ENCODE measurements around the gene BAZ2B. TPM values are rescaled to one million over a fixed set of nuclear protein-coding genes. Genes with fewer than 3 reads are reported as not detected.

BAZ2B gene
- total and polyA plus RNA-seq, 2 experiments from 2014 or later = 51.7 to 62.9 TPM

GRCh38 chr2:159573846-159574606 lies 42.3 kb downstream of the BAZ2B start:
- DNase-seq (ENCODE audit: low spot score) (no peak), ATAC-seq (no peak)
- no peaks in the 10 kb centered on the region for H3K36me3 ChIP-seq (ENCODE audit: insufficient read depth)
- H3K27ac ChIP-seq (ENCODE audit: low read depth) = no peak overlapping the region
- peaks cover 27% of the 10 kb centered on the region for H3K4me1 ChIP-seq (ENCODE audit: insufficient read depth)
- TF ChIP-seq STAT1 (IDR thresholded peaks at IDR 0.05; ENCODE audit: unreplicated experiment) (no peak), ZNF114 (CRISPR knock-in tag; IDR thresholded peaks at IDR 0.05) (no peak), ETS1 (IDR thresholded peaks at IDR 0.05) (no peak), ZNF331 (CRISPR knock-in tag; IDR thresholded peaks at IDR 0.05; ENCODE audit: low read depth) (no peak), EZH2phosphoT487 (IDR thresholded peaks at IDR 0.05; ENCODE audit: unreplicated experiment) (no peak), NANOG (IDR thresholded peaks at IDR 0.05; ENCODE audit: borderline replicate concordance) (no peak), JUNB (IDR thresholded peaks at IDR 0.05; ENCODE audit: unreplicated experiment) (no peak), ZNF462 (CRISPR knock-in tag; IDR thresholded peaks at IDR 0.05) (no peak), REST (IDR thresholded peaks at IDR 0.05; ENCODE audit: unreplicated experiment) (no peak)
- no peak overlapping the region for H3K4me3 ChIP-seq
- no peak overlapping the region for H3K4me2 ChIP-seq
- peaks cover 98% of the 10 kb centered on the region for H3K79me2 ChIP-seq (replicated peaks; ENCODE audit: insufficient read depth)
- H3K4me1 Mint-ChIP-seq = peaks cover 15% of the 10 kb centered on the region
- H3K4me3 Mint-ChIP-seq = no peak overlapping the region
- no peaks in the 10 kb centered on the region for H3K27me3 Mint-ChIP-seq (ENCODE audit: insufficient read depth, low read depth, poor library complexity)
- peaks cover 33% of the 10 kb centered on the region for H3K36me3 Mint-ChIP-seq (ENCODE audit: low read depth)
- no peaks in the 10 kb centered on the region for H3K27me3 ChIP-seq (ENCODE audit: insufficient read depth)
- no peaks in the 10 kb centered on the region for H4K20me1 ChIP-seq (replicated peaks; ENCODE audit: insufficient read depth)
- H2AFZ ChIP-seq = no peak overlapping the region
- no peaks in the 10 kb centered on the region for H3F3A ChIP-seq (replicated peaks; ENCODE audit: low read depth)
- H3K27ac Mint-ChIP-seq = no peak overlapping the region
- H3K9me3 Mint-ChIP-seq = peaks cover 16% of the 10 kb centered on the region
- H3K9me2 ChIP-seq (ENCODE audit: insufficient read depth) = no peaks in the 10 kb centered on the region

Data from GM23338 (cell line).